GM12878 (cell line): ENCODE results near the gene ST6GAL2.

ENCODE experiments used
- KAT2A ChIP-seq: conservative IDR thresholded peaks from 2 replicates; pipeline ENCODE4 v1.6.1; 2011; ENCODE audit warnings: low read depth, low read length; ENCODE audit not compliant: control insufficient read depth
- REST ChIP-seq: IDR thresholded peaks from 2 replicates; pipeline ENCODE4 v1.6.1; 2012; ENCODE audit warnings: mild to moderate bottlenecking, low read depth, low read length

- TF ChIP-seq KAT2A (no peak), REST (no peak)
Measured at GRCh38 chr2:106868275-106868674, 17.7 kb downstream of the ST6GAL2 start.
